DND-41 (cell line): ENCODE measurements around the gene BARX1.

Source experiments
- ATAC-seq: fragments of 200-7000 bp; cut with Tn5 transposase; 3 replicates; pipeline ENCODE4 v1.9.1; 2021; ENCODE audit warnings: low read depth; ENCODE audit not compliant: insufficient read depth
- DNase-seq: peaks from one replicate; pipeline ENCODE4 v3.0.0-alpha.2; 2020
- H2AFZ ChIP-seq: 2 replicates; pipeline ENCODE4 v1.6.0; 2012; ENCODE audit warnings: low read depth, low read length
- H3K27ac ChIP-seq: 2 replicates; pipeline ENCODE4 v1.5.1; 2012; ENCODE audit warnings: low read length, inconsistent platforms
- H3K27me3 ChIP-seq: fragments of 200-600 bp; sonication (generic); 2 replicates; pipeline ENCODE4 v1.6.0; 2012; ENCODE audit warnings: low read length, mild to moderate bottlenecking, inconsistent platforms; ENCODE audit not compliant: insufficient read depth, poor library complexity
- H3K36me3 ChIP-seq: 2 replicates; pipeline ENCODE4 v1.5.1; 2012; ENCODE audit warnings: low read length, inconsistent platforms; ENCODE audit not compliant: insufficient read depth
- H3K4me1 ChIP-seq: 2 replicates; pipeline ENCODE4 v1.5.1; 2012; ENCODE audit warnings: mild to moderate bottlenecking, low read length; ENCODE audit not compliant: insufficient read depth
- H3K4me2 ChIP-seq: 2 replicates; pipeline ENCODE4 v1.6.0; 2012; ENCODE audit warnings: mild to moderate bottlenecking, moderate library complexity, low read length, inconsistent platforms; ENCODE audit not compliant: insufficient read depth
- H3K4me3 ChIP-seq, 2 experiments: fragments of 200-600 bp in 1 of 2; shearing (Covaris generic) in 1 of 2; 2 replicates each; pipeline ENCODE4 v1.5.1; 2012 to 2016; ENCODE audit warnings: inconsistent platforms in 2 of 2, low read length in 2 of 2, mild to moderate bottlenecking in 2 of 2, low read depth in 1 of 2, moderate library complexity in 1 of 2
- H3K79me2 ChIP-seq: 2 replicates; pipeline ENCODE4 v1.6.0; 2012; ENCODE audit warnings: low read length, inconsistent platforms; ENCODE audit not compliant: insufficient read depth
- H3K9ac ChIP-seq: 2 replicates; pipeline ENCODE4 v1.6.0; 2012; ENCODE audit warnings: low read depth, mild to moderate bottlenecking, inconsistent platforms, low read length, moderate library complexity
- H3K9me3 ChIP-seq: 2 replicates; pipeline ENCODE4 v1.5.1; 2012; ENCODE audit warnings: low read length, moderate library complexity, mild to moderate bottlenecking, inconsistent platforms; ENCODE audit not compliant: insufficient read depth, severe bottlenecking
- H4K20me1 ChIP-seq: 2 replicates; pipeline ENCODE4 v1.6.0; 2012; ENCODE audit warnings: low read length; ENCODE audit not compliant: insufficient read depth
- CTCF ChIP-seq: IDR thresholded peaks from 2 replicates; pipeline ENCODE4 v1.5.1; 2012; ENCODE audit warnings: borderline replicate concordance, low read length, moderate library complexity, mild to moderate bottlenecking; ENCODE audit not compliant: poor library complexity, severe bottlenecking; ENCODE audit errors: extremely low read depth
- EZH2 ChIP-seq: IDR thresholded peaks from 3 replicates; pipeline ENCODE4 v1.6.1; 2012; ENCODE audit warnings: borderline replicate concordance, low read depth, mild to moderate bottlenecking, moderate library complexity, low read length, inconsistent platforms; ENCODE audit not compliant: severe bottlenecking

Gene BARX1

DNA sequence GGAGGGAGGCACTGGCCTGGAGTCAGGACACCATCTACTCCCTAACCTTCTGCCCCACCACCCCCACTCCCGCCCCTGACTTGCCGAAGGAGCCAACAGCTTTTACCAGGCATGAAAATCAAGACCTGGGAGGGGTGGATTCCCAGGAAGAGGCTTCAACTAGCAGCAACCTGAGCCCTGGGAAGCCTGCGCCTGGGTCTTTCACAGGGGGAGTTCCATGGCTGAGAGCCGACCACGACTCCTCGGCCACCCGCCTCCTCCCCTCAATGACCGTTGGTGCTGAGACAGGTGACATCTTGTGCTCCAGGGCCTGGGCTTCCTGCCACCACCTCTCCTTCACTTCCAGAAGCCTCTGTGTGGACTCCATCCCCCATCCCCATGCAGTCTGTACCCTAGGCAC is 37.1 kb downstream of the BARX1 start:
- H3K9ac ChIP-seq, result no peak overlapping the region
- H3K27ac ChIP-seq, result no peak overlapping the region
- no peak overlapping the region for H2AFZ ChIP-seq
- ATAC-seq (no peak), DNase-seq (no peak)
- no peaks in the 10 kb centered on the region for H4K20me1 ChIP-seq
- H3K36me3 ChIP-seq, result no peaks in the 10 kb centered on the region
- H3K4me2 ChIP-seq, result no peak overlapping the region
- no peaks in the 10 kb centered on the region for H3K4me1 ChIP-seq
- TF ChIP-seq CTCF, result no peak
- no peak for TF ChIP-seq EZH2
- no peak overlapping the region for H3K4me3 ChIP-seq
- no peaks in the 10 kb centered on the region for H3K9me3 ChIP-seq
- no peaks in the 10 kb centered on the region for H3K79me2 ChIP-seq
- no peaks in the 10 kb centered on the region for H3K27me3 ChIP-seq

GRCh38 chr9:93917121-93917853 is 37.9 kb downstream of the BARX1 start:
- Histone ChIP-seq H3K9ac (no peak overlapping the region), H4K20me1 (no peaks in the 10 kb centered on the region), H3K27me3 (no peaks in the 10 kb centered on the region), H3K4me3 (no peak overlapping the region), H3K4me2 (no peak overlapping the region), H3K27ac (no peak overlapping the region), H3K36me3 (no peaks in the 10 kb centered on the region), H3K9me3 (no peaks in the 10 kb centered on the region), H2AFZ (no peak overlapping the region), H3K79me2 (no peaks in the 10 kb centered on the region), H3K4me1 (no peaks in the 10 kb centered on the region)
- TF ChIP-seq CTCF (no peak), EZH2 (no peak)
- no peak for ATAC-seq
- DNase-seq, result no peak

GRCh38 chr9:93916358-93916757 is 38.8 kb downstream of the BARX1 start:
- DNase-seq (peak; percentile 6), ATAC-seq (no peak)
- no peak overlapping the region for H2AFZ ChIP-seq
- no peaks in the 10 kb centered on the region for H3K79me2 ChIP-seq
- H3K4me2 ChIP-seq, result no peak overlapping the region
- H3K36me3 ChIP-seq, result no peaks in the 10 kb centered on the region
- no peak overlapping the region for H3K27ac ChIP-seq
- no peak overlapping the region for H3K4me3 ChIP-seq
- H3K27me3 ChIP-seq, result no peaks in the 10 kb centered on the region
- no peak overlapping the region for H3K9ac ChIP-seq
- H3K4me1 ChIP-seq, result no peaks in the 10 kb centered on the region
- H3K9me3 ChIP-seq, result no peaks in the 10 kb centered on the region
- TF ChIP-seq CTCF, result no peak
- no peak for TF ChIP-seq EZH2
- H4K20me1 ChIP-seq, result no peaks in the 10 kb centered on the region
